GM19035 (cell line): ENCODE data around the gene TRIM59.

Source experiments
- ATAC-seq: cut with Tn5 transposase; IDR thresholded peaks from one replicate; pipeline ENCODE4 v1.9.1; 2021; ENCODE audit not compliant: unreplicated experiment

Gene TRIM59

DNA sequence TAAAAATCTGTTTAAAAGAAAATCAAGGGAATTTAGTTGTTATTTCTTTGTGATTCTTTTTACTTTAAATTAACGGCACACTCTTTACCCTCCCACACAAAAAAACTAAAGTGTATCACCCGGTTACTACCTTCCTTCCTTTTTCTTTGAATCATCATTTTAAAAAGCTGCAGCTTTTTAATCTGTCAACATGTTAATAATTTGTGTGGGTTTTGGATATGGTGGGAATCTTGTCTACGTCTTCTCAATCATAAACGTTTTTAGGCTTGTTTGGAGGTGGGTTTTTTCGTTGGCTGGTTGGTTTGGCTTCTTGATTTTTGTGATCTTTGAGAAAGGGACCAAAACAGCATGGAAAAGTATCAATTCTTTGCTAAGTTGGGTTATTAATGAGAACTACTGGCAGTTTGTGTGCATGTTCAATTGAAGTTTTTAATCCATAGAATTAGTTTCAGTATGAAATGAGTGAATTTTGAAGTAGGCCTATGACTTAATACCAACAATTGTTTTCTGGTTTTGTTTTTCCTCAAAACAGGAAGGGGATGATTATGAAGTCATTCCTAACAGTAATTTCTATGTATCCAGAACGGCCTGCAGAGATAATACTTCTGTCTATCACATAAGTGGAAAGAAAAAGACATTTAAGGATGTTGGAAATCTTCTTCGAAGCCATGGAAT is 45.7 kb downstream of the TRIM59 start:
- ATAC-seq: no peak

DNA sequence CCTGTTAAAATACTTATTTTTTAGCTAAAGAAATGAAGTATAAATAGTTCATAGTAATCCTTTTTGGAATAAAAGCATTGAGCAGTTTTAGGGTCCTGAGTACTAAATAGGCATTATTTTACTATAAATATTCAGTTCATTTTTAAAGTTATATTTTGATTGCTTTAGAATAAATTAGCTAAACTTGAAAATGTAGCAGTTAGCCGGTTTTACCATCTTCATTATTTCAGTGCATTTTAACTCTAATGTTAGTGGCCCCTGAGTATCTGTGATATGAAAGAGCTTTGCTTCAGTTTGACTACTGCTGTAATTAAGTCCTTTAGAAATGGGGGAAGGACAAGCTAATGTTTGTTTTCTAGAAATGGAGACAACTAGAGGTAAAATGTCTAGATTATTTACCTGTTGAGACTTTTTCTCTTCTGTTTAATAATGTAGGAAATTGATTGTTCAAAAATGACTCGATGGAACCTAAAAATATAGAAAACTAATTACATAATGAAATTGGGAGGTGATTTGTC is 46.5 kb downstream of the TRIM59 start:
- ATAC-seq: no peak

DNA sequence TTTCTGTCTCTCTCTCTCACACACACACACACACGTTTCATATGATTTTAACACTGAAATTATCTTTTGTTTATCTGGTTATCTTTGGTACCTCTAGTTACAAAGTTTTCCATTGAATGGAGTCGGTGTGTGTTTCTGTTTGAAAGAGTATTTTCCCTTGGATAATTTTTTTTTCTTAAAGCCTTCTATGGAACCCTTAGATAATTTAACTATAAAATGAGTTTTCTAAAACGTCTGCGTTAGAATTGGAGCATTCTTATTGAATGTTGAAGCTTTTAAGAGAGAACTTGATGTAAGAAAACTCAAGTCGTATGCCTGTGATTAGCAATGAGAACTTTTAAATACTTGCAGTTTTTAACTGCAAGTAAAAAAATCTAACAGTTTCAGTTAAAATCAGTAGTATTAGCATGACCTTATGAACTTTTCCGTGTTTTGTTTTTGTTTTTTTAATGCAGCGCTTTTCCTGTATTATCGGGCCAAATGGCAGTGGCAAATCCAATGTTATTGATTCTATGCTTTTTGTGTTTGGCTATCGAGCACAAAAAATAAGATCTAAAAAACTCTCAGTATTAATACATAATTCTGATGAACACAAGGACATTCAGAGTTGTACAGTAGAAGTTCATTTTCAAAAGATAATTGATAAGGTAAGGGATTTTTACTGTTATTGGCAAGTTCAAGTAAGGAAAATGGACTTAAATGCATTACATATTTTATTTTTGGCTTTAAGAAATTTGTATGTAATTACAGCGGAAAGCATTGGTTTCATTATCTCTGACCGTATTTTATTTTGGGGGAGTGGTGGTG is 47.2 kb downstream of the TRIM59 start:
- ATAC-seq: no peak

GRCh38 chr3:160401291-160402095 is 48.1 kb downstream of the TRIM59 start:
- no peak for ATAC-seq

DNA sequence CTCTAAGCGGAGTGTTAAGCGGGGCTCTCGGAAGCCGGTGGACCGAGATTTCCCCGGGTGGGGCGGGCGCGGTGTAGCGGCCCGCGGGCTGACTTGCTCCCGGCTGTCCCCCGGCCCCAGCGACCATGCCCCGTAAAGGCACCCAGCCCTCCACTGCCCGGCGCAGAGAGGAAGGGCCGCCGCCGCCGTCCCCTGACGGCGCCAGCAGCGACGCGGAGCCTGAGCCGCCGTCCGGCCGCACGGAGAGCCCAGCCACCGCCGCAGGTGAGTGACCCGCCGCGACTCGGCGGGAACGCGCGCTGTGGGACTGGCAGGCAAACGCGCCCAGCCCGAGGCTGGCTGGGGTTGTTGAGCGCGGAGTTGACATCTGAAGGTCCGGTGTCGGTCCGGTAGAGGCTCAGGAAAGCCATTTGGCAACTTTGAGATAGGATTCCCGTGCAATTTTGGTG is 48.9 kb downstream of the TRIM59 start:
- peak; percentile 17 for ATAC-seq

DNA sequence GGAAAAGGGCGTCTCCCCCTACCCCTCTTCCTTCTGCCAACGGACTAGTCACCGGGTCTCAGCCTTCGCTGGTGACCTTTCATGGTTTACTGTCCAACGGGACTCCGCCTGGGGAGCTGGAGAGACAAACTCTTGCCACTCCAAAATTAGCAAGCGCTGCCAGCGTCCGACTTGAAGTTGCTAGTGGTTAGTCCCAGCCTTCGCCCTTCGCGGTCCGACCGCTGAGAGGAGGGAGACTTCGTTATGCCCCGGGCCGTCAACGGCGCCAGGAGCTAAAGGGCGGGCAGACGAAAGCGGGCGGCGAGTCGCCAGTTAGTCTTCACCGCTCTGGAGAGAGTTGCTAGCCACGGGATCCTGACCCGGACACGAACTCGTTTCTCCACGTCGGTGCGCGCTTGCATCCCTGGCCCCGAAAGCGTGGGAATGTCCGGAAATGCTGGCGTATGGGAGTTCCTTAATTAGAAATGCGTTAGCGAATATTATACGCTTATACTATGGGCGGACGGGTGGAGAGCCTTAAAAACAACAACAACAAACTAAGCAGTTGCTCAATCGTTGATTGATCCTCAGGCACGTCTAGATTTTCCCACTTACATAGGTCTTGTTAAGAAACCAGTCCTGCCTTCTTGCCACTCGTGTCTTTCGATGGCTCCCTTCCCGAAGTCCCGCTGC is 49.4 kb downstream of the TRIM59 start:
- ATAC-seq: peak; percentile 11

DNA sequence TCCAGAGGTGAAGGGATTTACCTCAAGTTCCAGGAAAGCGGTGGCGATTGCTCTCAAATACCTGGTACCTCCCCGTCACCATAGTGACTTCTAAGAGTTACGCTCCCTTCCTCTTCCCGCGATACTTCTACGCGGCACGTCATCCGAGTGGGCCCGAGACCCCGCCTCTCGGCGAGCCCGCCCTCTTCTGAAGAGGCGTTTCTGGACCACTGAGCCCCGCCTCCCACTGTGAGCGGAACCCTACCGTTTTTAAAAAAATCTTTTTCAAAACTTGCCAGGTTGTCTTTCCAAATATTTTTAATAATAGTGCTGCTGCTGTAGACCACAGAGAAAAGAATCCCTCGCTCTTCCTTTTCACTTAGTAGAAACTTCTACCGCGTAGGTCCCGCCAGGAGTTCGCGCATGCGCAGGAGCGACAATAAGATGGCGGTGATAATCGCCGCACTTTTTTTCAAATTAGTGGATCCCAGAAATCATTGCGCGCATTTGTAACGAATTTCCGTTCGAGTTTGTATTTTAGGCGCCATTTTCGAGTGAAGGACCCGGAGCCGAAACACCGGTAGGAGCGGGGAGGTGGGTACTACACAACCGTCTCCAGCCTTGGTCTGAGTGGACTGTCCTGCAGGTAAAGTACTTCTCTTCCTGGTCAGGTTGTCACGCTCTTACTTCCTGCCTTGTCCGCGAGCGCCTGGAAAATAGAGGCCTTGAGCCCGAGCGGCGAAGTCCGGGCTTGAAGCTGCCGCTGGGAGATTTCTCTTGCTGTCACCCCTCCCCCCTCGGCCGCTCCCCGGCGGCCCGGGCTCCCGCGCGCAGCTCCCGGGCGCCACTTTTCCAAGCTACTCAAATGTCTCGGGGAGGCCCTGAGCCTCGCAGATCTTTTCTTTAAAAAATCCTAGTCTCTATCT is 50.2 kb downstream of the TRIM59 start, which contains the start of the genes IFT80 and SMC4:
Gene IFT80 (minus strand): TSS at position 101 of the 905 bp plus-strand sequence. CDS start 14,625 bp downstream, outside the sequence.
Gene SMC4 (plus strand): TSS at position 526 of the 905 bp plus-strand sequence. CDS start 1,177 bp downstream, outside the sequence.
- ATAC-seq: peak; percentile 94

DNA sequence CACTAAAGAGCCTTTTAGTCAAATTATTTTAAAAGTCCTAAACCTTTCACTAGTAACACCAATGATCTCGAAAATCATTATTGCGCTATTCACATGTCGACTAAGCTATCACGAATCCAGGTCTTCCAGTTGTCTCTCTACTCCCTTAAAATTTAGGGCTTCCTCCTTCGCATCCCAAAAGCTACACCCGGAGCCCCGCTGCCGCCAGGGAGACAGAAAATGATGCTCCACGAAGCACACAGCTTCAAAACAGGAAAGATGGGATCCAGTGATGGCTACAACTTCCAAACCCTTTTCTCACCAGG is 50.8 kb downstream of the TRIM59 start:
- ATAC-seq: peak; percentile 5

DNA sequence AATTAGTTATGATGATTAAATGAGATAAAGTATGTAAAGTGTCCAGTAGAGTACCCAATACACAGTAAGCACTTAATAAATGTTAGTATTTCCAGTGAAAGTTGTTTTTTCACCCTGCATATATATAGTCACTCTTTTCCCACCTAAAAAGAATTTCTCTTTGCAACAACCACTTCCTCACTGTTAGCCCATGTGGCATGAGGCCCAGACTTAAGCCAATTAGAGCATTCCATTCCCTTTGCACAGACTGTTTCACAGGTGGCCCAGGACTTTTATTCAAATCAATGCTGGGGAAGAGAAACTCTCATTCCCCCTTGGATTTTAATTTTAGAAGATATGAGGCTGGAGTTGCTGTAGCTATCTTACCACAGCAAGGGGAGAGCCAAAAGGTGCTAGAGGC is 54.3 kb downstream of the TRIM59 start:
- ATAC-seq: no peak

GRCh38 chr3:160394009-160394392 is 55.6 kb downstream of the TRIM59 start:
- no peak for ATAC-seq

DNA sequence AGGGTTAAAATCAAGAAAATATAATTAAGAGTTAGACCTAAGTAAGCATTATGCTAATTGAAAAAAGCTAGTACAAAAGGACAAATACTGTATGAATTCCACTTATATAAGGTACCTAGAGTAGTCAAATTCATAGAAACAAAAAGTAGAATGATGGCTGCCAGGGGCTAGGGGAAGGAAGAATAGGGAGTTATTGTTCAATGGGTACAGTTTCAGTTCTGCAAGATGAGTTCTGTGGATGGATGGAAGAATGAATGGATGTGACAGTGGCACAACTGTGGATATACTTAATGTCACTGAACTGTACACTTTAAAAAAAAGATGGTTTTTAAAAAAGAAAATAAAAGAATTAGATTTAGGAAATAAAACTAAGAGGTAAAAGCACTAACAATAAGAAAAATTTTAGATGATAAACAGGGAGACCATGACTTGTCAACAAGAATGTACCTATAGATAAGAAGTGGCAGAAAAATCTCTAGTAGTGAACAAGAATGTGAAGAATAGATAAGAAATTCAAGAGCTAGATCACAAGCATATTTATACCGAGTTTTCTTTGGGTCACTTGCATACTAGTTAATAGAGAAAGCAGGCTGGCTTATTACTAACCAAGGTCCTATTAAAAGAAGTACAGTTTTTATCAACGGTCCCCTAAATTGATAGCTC is 56.1 kb downstream of the TRIM59 start:
- ATAC-seq: no peak

DNA sequence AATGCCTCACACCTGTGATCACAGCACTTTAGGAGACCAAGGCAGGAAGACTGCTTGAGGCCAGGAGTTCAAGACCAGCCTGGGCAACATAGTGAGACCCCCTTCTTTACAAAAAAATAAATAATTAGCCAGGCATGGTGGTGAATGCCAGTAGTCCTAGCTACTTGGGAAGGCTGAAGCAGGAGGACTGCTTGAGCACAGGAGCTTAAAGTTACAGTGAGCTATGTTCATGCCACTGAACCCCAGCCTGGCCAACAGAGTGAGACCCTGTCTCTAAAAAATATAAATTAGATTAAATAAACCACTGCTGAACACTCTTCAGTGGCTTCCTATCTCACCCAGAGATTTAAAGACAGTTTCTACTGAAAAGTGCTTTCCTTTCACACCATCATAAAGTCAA is 56.8 kb downstream of the TRIM59 start:
- no peak for ATAC-seq

DNA sequence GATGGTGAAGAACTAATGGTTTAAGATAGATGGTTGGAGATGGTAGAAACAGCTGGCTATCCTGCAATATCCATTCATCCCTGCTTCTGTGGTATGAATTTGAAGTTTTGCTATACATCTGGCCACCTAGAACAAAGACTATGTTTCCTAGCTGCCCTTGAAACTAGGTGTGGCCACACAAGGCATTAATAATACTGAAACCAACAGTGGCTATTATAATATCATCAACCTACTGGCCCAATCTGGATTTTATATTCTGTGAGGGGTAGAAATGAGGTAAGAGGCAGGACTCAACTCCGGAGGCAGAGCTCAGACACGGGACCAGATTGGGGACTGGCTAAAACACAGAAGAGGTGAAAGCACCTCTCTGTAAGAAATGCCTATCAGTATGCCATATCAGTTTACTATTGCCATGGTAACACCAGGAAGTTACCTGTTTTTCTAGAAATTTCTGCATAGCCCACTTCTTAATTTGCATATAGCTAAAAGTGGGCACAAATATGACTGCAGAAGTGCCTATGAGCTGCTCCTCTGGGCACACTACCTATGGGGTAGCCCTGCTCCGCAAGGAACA is 58.9 kb downstream of the TRIM59 start:
- ATAC-seq: no peak
